GM18951 (cell line): ENCODE results near the gene TULP4.

Experiments
- POLR2A ChIP-seq: IDR thresholded peaks from 4 replicates; pipeline ENCODE4 v1.6.1; 2011; ENCODE audit warnings: mild to moderate bottlenecking; ENCODE audit not compliant: insufficient read length, insufficient read depth; ENCODE audit errors: extremely low read depth
- in situ Hi-C: fragments of 300-500 bp; cut with MboI; formaldehyde crosslinking; loops from one replicate; pipeline ENCODE4 v1.12.0; 2022; ENCODE audit warnings: low sequenced_read_pairs, mixed read lengths, inconsistent platforms; ENCODE audit not compliant: unreplicated experiment

TULP4 gene

DNA sequence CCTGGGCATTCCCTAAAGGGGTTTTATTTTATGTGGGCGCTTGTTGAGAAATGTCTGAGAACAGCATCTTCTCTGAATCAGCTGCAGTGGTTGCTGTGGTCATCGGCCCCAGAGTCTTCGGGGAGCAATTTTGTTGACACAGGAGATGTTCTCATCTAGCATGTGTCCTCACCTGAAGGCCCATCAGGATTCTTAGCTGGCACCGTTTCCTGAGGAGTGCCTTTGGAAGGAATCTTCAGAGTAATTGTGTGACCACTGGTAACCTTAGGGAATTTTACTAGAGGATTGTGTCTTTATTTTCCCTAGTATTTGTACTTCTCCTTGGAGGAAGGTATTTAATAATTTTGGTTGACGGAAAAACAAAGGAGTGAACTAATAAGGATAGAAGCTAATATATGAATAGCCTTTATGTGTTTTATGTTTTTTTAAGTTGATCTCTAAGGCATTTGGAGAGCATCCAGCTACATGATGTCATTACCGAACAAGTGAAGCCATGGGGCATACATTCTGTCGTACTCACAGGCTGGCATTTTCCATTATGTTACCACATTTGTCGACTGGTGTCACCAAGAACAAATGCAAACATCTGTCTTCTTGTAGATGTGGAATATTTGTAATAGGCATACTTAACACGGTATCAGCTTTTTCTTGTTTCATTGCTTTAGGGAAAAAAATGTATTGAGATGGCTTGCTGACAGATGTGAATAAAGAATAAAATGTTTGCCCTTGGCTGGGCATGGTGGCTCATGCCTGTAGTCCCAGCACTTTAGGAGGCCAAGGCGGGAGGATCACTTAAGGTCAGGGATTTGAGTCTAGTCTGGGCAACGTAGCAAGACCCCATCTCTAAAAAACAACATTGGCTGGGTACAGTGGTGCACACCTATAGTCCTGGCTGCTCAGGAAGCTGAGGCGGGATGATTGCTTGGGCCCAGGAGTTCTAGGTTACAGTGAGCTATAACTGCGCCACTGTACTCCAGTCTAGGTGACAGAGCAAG is 41.9 kb downstream of the TULP4 start:
- in situ Hi-C loops, result no loop called here
- TF ChIP-seq POLR2A, result no peak

DNA sequence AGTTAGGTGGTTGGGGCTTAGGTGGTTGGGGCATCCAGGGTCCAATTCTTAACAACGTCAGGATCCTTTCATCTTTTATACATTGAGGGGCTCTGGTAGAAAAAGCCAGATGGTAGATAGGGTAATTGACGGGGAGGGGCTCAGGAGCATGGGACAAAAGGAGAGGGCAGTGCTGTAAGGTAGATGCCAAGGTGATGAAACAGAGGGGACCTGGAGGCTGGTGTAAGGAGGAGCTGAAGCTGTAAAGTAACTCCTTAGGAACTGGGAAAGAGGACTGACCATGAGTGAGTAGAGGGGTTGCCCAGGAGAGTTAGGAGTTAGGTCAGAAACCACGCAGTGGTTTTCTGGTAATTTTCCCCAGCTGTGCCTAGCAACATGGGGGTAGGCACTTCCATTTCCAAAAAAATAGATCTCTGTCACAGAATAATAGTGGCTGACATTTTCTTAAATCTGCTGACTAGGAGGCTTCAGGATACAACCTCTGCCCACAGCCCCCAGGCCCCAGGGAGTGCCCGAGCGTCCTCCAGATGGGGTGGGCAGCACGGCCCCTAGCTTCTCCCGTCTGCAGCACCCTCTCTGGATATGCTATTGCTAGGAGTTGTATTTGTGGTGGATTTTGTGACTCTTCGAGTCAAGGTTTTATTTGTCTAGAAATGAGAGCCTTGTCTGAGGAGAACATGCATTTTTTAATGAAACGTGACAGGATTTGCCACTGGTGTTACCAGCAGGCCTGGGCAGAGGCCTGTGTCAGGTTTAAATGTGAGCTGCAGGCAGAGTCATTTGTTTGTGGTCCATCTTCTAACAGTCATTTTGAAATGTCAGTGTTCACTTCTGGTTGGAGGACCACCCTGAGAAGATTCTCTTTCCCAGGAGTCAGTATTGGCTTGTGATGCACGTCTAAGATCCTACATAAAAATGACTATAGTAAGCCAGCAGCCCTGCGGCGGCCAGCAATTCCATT is 44.6 kb downstream of the TULP4 start:
- no peak for TF ChIP-seq POLR2A
- in situ Hi-C loops, result no loop called here

DNA sequence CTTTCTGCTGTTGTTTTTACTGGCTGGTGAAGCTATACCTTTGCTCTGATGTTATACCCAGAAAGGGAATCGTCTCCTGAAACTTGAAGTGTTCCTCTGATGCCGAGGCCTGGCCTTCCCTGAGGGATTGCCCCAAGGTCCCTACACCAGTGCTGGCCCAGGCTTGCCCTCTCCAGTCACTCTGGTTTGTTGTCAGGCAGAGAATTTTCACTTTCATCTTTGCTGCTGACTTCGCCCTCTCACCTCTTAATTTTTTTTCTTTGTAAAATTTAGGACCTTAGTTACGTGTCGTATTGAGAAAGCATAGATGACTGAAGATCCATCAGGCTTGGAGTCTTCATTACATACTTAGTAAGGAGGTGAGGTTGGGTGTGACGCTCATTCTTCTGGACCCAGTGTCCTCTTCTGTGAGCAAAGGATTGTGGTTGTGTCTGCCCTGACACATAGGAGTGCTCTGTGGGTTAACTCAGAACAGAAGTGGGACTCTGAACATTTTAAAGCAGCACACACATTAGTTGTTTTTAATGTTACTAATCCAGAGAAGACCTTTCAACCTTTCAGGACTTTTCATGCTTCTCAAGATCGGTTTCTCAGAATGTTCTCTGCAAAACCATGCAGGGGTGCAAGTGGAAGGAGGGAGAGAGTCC is 45.4 kb downstream of the TULP4 start:
- TF ChIP-seq POLR2A, result no peak
- in situ Hi-C loops, result no loop called here

DNA sequence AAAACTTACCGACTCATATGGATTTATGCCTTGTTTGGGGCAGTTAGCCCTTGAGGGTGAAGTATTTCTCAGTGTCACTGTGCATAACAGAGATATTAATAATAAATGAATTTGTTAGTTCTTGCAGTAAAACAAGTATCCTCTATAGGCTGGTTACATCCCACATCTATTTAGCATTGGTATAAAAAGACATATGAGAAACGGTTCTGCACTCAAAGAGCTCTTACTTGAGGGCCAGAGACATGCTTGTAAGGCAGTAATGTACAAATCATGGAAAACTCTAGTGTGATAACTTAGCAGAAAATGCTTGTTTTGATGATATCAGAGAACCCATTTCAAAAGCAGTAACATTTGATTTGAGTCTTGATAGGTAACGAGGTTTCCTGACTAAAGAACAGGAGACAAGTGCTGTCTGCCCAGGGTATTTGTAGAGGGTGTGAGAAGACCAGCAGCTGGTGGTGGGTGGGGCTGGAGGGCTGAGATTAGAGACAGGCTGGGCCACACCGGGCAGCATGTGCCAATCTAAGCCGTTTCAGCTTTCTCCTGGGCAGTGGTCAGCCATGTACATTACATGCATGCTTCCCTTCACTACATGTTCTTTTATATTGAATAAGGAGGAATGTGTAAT is 46.3 kb downstream of the TULP4 start:
- in situ Hi-C loops, result no loop called here
- no peak for TF ChIP-seq POLR2A

DNA sequence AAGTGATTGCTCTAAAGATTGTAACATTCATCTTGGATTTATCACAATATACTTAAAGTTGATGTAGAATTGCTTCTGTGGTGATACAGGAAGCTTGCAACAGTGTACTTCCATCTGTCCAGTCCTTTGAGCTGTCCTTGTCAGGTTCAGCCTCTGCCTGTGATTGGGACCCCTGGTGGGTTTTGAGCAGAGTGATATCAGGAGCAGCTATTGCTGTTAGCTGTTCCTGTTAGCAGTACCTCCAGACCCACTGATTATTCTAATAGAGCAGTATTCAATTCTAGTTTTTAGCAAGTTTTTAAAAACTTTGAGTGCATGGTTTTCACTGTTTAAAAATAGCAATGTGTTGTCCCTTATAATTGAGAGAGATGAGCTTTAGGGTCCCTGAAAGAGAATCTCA is 48.8 kb downstream of the TULP4 start:
- no peak for TF ChIP-seq POLR2A
- in situ Hi-C loops, result no loop called here

DNA sequence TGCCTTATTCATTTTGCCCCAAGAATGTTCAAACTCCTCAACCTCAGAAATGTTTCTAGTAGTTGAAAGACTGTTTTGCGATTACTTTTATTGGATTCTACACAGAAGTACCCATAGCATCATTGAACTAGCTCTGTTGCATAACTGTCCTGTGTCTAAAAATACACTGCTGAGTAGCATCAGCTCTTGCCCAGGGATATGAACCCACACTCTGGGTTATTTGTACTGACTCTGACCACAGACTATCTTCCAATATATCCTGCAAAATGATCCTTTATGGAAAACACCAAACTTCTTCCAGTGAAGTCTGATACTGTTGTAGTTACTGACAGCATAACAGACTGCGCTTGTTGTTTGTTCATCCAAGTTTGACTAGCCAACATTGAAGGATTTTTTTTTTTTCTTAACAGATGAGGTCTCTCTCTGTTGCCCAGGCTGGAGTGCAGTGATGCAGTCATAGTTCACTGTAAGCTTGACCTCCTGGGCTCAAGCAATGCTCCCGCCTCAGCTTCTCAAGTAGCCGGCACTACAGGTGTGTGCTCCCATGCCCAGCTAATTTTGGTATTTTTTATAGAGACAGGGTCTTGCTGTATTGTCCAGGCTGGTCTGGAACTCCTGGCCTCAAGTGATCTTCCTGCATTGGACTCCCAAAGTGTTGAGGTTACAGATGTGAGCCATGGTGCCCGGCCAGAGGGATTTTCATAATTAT is 49.9 kb downstream of the TULP4 start:
- no peak for TF ChIP-seq POLR2A
- in situ Hi-C loops, result no loop called here

DNA sequence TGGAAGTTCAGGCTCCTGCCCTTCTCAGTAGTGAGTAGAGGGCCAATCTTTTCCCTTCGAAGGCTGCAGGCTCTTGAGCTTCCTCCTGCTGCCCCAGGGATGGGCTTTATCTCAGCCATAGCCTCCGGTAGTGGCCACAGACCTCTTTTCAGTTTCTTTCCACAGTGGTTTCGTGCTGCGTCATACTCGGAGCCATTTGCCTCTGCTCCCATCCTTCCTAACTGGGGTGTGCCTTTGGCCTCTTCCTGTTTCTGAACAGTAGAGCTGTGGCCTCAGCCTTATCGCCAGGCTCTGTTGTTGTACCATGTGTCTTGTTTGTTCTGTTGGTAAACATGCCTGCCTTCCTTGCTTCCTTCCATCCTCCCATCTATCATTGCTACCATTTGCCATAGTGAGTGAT is 54.1 kb downstream of the TULP4 start:
- in situ Hi-C loops, result no loop called here
- TF ChIP-seq POLR2A, result no peak

DNA sequence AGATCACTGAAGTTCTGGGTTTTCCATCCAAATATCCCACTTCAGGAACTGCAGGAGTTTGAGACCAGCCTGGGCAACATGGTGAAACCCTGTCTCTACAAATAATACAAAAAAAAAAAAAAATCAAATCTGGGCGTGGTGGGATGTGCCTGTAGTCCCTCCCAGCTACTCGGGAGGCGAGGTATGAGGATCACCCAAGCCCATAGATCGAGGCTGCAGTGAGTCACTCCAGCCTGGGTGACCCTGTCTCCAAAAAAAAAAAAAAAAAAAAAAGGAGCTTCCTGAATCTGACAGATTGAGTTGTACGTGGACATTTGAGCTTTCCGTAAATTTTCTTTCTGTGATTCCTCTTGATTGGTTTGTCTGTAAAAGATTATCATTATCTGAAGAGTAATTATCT is 55.6 kb downstream of the TULP4 start:
- in situ Hi-C loops, result no loop called here
- no peak for TF ChIP-seq POLR2A

DNA sequence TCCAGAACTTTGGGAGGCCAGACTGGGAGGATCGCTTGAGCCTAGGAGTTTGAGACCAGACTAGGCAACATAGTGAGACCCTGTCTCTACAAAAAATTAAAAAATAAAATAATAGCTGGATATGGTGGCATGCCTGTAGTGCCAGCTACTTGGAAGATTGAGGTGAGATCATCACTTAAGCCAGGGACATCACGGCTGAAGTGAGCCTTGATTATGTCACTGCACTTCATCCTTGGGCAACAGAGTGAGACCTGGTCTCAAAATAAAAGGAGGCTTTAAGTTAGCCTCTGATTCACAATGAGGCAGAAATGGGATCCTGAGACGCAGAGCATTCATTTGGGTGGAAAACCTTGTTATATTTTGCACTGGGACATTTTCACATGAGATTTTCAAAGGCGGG is 57.0 kb downstream of the TULP4 start:
- in situ Hi-C loops, result no loop called here
- TF ChIP-seq POLR2A, result no peak

DNA sequence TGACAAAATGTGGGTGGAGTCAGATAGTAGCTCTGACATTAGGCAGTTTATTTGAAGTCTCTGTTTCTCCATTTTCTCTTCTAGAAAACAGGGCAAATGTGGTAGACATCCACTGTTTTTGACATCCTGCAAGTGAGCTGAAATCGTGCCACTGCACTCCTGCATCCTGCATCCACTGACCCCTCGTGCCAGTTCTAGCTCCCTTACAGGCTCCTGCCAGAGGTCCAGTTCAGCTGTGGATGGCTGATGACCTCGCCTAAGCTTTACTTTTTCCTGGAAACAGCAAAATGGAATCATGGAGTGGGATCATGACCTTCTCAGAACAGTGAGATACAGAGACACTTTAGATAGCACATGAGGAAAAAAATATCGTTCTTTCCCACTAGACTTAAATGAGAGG is 58.5 kb downstream of the TULP4 start:
- in situ Hi-C loops, result no loop called here
- no peak for TF ChIP-seq POLR2A

DNA sequence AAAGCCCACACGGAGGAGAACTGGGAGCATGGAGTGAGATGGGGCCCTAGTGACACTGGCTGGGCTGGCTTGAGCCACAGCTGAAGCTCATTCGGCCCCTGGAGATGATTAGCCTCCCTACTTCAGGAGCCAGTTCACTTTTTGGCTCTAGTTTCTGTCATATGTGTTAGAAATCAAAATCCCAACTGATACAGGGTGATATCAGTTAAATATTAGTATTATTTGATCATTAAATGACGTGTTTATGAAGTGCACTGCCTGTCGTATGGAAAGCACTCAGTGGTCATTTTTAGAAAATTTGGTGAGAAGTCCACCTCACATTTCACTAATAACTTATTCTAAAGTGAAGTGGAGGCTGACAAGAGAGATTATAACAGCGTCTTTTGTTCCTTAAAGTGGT is 59.0 kb downstream of the TULP4 start:
- TF ChIP-seq POLR2A, result no peak
- in situ Hi-C loops, result no loop called here

DNA sequence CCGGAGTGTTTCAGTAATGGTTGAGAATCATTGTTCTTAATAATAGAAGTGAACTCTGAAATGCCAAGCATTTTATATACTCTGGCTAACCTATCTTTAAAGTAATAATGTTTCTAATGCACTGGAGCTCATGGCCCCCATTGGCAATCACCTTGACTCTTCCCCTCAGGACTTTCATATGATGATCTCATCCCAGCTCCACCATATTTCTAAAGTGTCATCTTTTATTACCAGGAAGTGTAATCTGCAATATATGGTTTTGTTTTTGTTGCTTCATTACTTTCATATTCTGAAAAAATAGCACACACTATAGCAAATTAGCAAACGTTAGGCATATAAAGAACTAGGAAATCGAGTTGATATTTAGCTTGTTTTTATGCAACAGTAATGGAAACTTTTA is 60.3 kb downstream of the TULP4 start:
- TF ChIP-seq POLR2A, result no peak
- in situ Hi-C loops, result no loop called here

DNA sequence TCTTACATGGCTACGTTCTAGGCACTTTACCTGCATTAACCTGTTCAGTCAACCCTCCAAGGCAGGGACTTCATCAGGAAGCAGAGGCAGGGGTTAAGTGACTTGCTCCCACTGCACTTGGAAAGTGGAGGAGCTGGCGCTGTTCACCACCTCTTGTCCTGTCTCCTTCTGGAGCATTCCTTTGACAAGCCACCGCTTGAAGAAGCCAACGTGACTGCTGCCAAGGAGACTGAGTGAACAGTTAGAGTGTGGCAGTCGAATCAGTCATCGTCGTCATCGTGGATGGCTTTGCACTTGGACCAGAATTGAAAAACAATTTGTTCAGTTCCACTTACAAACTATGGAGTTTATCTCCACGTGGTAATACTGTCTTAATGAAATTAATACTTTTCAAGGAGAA is 60.9 kb downstream of the TULP4 start:
- in situ Hi-C loops, result no loop called here
- TF ChIP-seq POLR2A, result no peak
